Measurements from ENCODE around the gene ROS1.

GRCh38 chr6:117264369-117264691, 161.4 kb downstream of the ROS1 start:
- no peak for TF ChIP-seq CTCF (IDR thresholded peaks at IDR 0.05; ENCODE audit: low read length)
- no peak for TF ChIP-seq EZH2 (IDR thresholded peaks at IDR 0.05; ENCODE audit: borderline replicate concordance, low read length)

Measured in OCI-LY1 (cell line).